K562 (cell line): ENCODE measurements around the gene ZNF385C.

Source experiments
- BDP1 ChIP-seq: IDR thresholded peaks from 3 replicates; pipeline ENCODE4 v1.6.1; 2011; ENCODE audit not compliant: insufficient read length, insufficient read depth
- CBFB ChIP-seq: sonication (generic); formaldehyde crosslinking; IDR thresholded peaks from 2 replicates; pipeline ENCODE4 v1.4.0; 2020; ENCODE audit warnings: mild to moderate bottlenecking, missing genetic modification reagents
- GABPA ChIP-seq: fragments of 200-800 bp; sonication (Bioruptor generic); conservative IDR thresholded peaks from 2 replicates; pipeline ENCODE4 v1.6.1; 2016; ENCODE audit warnings: low read depth, missing genetic modification characterization, missing compliant biosample characterization
- JUND ChIP-seq, 2 experiments: IDR thresholded peaks; 2 replicates in 1 of 2; 3 replicates in 1 of 2; pipeline ENCODE4 v1.6.1; 2011; ENCODE audit warnings: borderline replicate concordance in 2 of 2, low read depth in 2 of 2, low read length in 2 of 2, improper control_type of control experiment in 1 of 2, missing biosample characterization in 1 of 2, missing genetic modification characterization in 1 of 2, missing genetic modification reagents in 1 of 2
- MAX ChIP-seq: sonication (generic); formaldehyde crosslinking; IDR thresholded peaks from 2 replicates; pipeline ENCODE4 v1.9.0; 2022; ENCODE audit warnings: mild to moderate bottlenecking, missing genetic modification reagents
- MYC ChIP-seq, 2 experiments: fragments of 250-450 bp in 1 of 2; sonication (Bioruptor Pico) in 1 of 2; IDR thresholded peaks; 2 replicates each; pipeline versions ENCODE4 v1.5.1 to v1.6.1; 2012 to 2021; ENCODE audit warnings: low read depth in 2 of 2, borderline replicate concordance in 1 of 2, improper control_type of control experiment in 1 of 2, low read length in 1 of 2, mild to moderate bottlenecking in 1 of 2, moderate library complexity in 1 of 2
- MYNN ChIP-seq, 2 experiments: sonication (generic); formaldehyde crosslinking in 1 of 2; IDR thresholded peaks; 2 replicates each; pipeline versions ENCODE4 v1.5.0 to v1.6.1; 2016 to 2020; ENCODE audit warnings: antibody characterized with exemption in 1 of 2, missing genetic modification reagents in 1 of 2
- NFRKB ChIP-seq: fragments of 450-650 bp; IDR thresholded peaks from 2 replicates; pipeline ENCODE4 v1.6.1; 2016; ENCODE audit warnings: low read depth
- RFX5 ChIP-seq: IDR thresholded peaks from 2 replicates; pipeline ENCODE4 v1.6.1; 2011; ENCODE audit warnings: low read depth, mild to moderate bottlenecking, improper control_type of control experiment, low read length
- SMARCC2 ChIP-seq: fragments of 450-650 bp; IDR thresholded peaks from 2 replicates; pipeline ENCODE4 v1.6.1; 2017; ENCODE audit warnings: antibody characterized with exemption, moderate library complexity, mild to moderate bottlenecking, low read depth
- ZBED1 ChIP-seq: IDR thresholded peaks from 2 replicates; pipeline ENCODE4 v1.6.1; 2014
- ZBTB1 ChIP-seq: sonication (generic); formaldehyde crosslinking; IDR thresholded peaks from 2 replicates; pipeline ENCODE4 v1.8.1; 2023; ENCODE audit warnings: missing genetic modification reagents, low read depth, mild to moderate bottlenecking, borderline replicate concordance
- TF ChIP-seq, protein P1 (sequence below): fragments of 450-650 bp; IDR thresholded peaks from one replicate; pipeline ENCODE4 v1.6.1; 2018; ENCODE audit warnings: mild to moderate bottlenecking, moderate library complexity; ENCODE audit not compliant: partially characterized antibody

- no peak for TF ChIP-seq BDP1
- no peak for TF ChIP-seq MAX (CRISPR knock-in tag)
- no peak for TF ChIP-seq JUND (IDR thresholded peaks at IDR 0.05; ENCODE audit: borderline replicate concordance, low read depth, low read length)
- no peak for TF ChIP-seq JUND (tag; IDR thresholded peaks at IDR 0.05; ENCODE audit: borderline replicate concordance, low read depth, low read length)
- TF ChIP-seq GABPA (tag), result no peak
- TF ChIP-seq SMARCC2, result no peak
- TF ChIP-seq, protein P1, sequence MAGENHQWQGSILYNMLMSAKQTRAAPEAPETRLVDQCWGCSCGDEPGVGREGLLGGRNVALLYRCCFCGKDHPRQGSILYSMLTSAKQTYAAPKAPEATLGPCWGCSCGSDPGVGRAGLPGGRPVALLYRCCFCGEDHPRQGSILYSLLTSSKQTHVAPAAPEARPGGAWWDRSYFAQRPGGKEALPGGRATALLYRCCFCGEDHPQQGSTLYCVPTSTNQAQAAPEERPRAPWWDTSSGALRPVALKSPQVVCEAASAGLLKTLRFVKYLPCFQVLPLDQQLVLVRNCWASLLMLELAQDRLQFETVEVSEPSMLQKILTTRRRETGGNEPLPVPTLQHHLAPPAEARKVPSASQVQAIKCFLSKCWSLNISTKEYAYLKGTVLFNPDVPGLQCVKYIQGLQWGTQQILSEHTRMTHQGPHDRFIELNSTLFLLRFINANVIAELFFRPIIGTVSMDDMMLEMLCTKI, result no peak
- TF ChIP-seq CBFB (CRISPR knock-in tag), result no peak
- no peak for TF ChIP-seq MYNN (IDR thresholded peaks at IDR 0.05)
- TF ChIP-seq MYNN (CRISPR knock-in tag; IDR thresholded peaks at IDR 0.05), result no peak
- no peak for TF ChIP-seq ZBED1
- TF ChIP-seq MYC (IDR thresholded peaks at IDR 0.05; ENCODE audit: low read depth, low read length), result no peak
- TF ChIP-seq MYC (CRISPR knock-in tag; IDR thresholded peaks at IDR 0.05; ENCODE audit: borderline replicate concordance, low read depth), result no peak
- no peak for TF ChIP-seq RFX5
- no peak for TF ChIP-seq ZBTB1
- no peak for TF ChIP-seq NFRKB
Observed at GRCh38 chr17:42088736-42089135, 9.5 kb downstream of the ZNF385C start.
